Right lobe of liver (tissue), 6 donors: Measurements from ENCODE around the gene CDH23. TPM values are rescaled to one million over a fixed set of nuclear protein-coding genes. Genes with fewer than 3 reads are reported as not detected.

ENCODE experiments used
- ATAC-seq, 4 donors: fragments of 200-7000 bp; cut with Tn5 transposase; one replicate each; pipeline ENCODE4 v1.9.1; 2020; ENCODE audit warnings: mild to moderate bottlenecking in 4 of 4, moderate library complexity in 4 of 4
- DNase-seq, 3 donors: peaks; one replicate each; pipeline ENCODE4 v3.0.0-alpha.2; 2020
- H3K27ac ChIP-seq, 3 donors: fragments of 200-600 bp; one replicate each; pipeline ENCODE4 v1.8.0; 2022
- H3K27me3 ChIP-seq, 2 donors: fragments of 200-600 bp; one replicate each; pipeline ENCODE4 v1.8.0; 2022
- H3K36me3 ChIP-seq, 4 donors: fragments of 200-600 bp; sonication (generic) in 1 of 4; one replicate each; pipeline versions ENCODE4 v1.5.1 to v1.8.0; 2017 to 2022; ENCODE audit warnings: control low read depth in 1 of 4
- H3K4me1 ChIP-seq, 4 donors: fragments of 200-600 bp; sonication (generic) in 1 of 4; one replicate each; pipeline versions ENCODE4 v1.5.1 to v1.8.0; 2017 to 2022; ENCODE audit warnings: control low read depth in 1 of 4
- H3K4me3 ChIP-seq, 3 donors: fragments of 200-600 bp; one replicate each; pipeline ENCODE4 v1.8.0; 2022
- H3K9me3 ChIP-seq, 4 donors: fragments of 200-600 bp; sonication (generic) in 1 of 4; one replicate each; pipeline versions ENCODE4 v1.5.1 to v1.8.0; 2017 to 2022; ENCODE audit warnings: control low read depth in 1 of 4
- POLR2A ChIP-seq: fragments of 450-650 bp; IDR thresholded peaks from one replicate; pipeline ENCODE4 v1.6.1; 2017; ENCODE audit warnings: antibody characterized with exemption, mild to moderate bottlenecking
- WGBS: methylation state at CpG from one replicate; pipeline ENCODE4 v1.1.6; 2018; ENCODE audit warnings: low coverage, low lambda C conversion rate; ENCODE audit not compliant: insufficient coverage; ENCODE audit errors: missing lambda C conversion rate; 5-methylcytosine and 5-hydroxymethylcytosine counted together
- intact Hi-C, 2 donors: fragments of 100-400 bp; cut with DNase I; formaldehyde crosslinking; loops; one replicate each; pipeline versions ENCODE4 v1.11.2 to v1.14.1; 2022
- total RNA-seq, 6 experiments: library from RNA; depleted of rRNA in 2 of 6; stranded (reverse); fragments of >200 nt in 2 of 6; fragmentation: NEBNext Ultra II Directional in 3 of 6; extraction: Animal tissue kit (Norgen Biotek cat#: 25700) in 3 of 6; gene quantifications; one replicate each; pipeline versions ENCODE4 v1.1.0 to v1.2.4, GENCODE V29; 2016 to 2023
- TF ChIP-seq, protein P1 (sequence below), 4 donors: fragments of 200-600 bp in 3 of 4; fragments of 450-650 bp in 1 of 4; IDR thresholded peaks; one replicate each; pipeline versions ENCODE4 v1.5.1 to v1.8.0; 2016 to 2022; ENCODE audit warnings: antibody characterized with exemption in 4 of 4, mild to moderate bottlenecking in 2 of 4
- donor health status: DM: no; HTN: yes; CAD: no.
- donor health status: DM: no; HTN: no; CAD: no.
- donor health status: DM: no; HTN: no; CAD: no.
- donor health status: DM: no; HTN: yes; CAD: no.
- donor health status: DM: no; HTN: yes; CAD: no.

The CDH23 gene
- total RNA-seq, 6 experiments from 2014 or later = 3.3 to 19.7 (median 6.3) TPM

DNA sequence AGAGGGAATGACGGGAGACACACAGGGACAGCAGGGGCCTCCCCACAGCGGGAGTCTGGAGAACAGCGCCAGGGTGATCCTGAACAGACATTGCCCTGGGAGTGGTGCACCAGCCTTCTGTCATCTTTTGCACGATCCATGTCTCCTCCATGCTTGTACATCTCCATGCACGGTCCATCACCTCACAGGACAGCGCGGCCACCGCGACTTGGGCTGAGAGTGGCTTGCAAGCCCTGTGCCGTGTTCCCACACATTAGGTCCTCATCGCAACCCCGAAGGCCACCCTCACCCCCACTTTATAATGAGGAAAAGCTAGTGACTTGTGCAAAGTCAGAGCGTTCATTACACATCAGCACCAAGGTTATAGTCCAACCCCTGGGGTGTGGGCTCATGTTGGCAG lies 64.7 kb downstream of the CDH23 start:
- Histone ChIP-seq H3K4me1 (peaks cover 0 to 16% (median 5%) of the 10 kb centered on the region in 4 donors), H3K4me3 (no peak overlapping the region), H3K9me3 (no peaks in the 10 kb centered on the region), H3K27ac (no peak overlapping the region), H3K36me3 (no peaks in the 10 kb centered on the region), H3K27me3 (no peaks in the 10 kb centered on the region)
- DNase-seq (no peak), ATAC-seq (no peak)
- 85% methylated on average over 12 of the region's 13 CpGs for WGBS
- intact Hi-C loops = no loop called here
- TF ChIP-seq, protein P1, sequence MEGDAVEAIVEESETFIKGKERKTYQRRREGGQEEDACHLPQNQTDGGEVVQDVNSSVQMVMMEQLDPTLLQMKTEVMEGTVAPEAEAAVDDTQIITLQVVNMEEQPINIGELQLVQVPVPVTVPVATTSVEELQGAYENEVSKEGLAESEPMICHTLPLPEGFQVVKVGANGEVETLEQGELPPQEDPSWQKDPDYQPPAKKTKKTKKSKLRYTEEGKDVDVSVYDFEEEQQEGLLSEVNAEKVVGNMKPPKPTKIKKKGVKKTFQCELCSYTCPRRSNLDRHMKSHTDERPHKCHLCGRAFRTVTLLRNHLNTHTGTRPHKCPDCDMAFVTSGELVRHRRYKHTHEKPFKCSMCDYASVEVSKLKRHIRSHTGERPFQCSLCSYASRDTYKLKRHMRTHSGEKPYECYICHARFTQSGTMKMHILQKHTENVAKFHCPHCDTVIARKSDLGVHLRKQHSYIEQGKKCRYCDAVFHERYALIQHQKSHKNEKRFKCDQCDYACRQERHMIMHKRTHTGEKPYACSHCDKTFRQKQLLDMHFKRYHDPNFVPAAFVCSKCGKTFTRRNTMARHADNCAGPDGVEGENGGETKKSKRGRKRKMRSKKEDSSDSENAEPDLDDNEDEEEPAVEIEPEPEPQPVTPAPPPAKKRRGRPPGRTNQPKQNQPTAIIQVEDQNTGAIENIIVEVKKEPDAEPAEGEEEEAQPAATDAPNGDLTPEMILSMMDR (IDR thresholded peaks at IDR 0.05) = no peak
- no peak for TF ChIP-seq POLR2A

DNA sequence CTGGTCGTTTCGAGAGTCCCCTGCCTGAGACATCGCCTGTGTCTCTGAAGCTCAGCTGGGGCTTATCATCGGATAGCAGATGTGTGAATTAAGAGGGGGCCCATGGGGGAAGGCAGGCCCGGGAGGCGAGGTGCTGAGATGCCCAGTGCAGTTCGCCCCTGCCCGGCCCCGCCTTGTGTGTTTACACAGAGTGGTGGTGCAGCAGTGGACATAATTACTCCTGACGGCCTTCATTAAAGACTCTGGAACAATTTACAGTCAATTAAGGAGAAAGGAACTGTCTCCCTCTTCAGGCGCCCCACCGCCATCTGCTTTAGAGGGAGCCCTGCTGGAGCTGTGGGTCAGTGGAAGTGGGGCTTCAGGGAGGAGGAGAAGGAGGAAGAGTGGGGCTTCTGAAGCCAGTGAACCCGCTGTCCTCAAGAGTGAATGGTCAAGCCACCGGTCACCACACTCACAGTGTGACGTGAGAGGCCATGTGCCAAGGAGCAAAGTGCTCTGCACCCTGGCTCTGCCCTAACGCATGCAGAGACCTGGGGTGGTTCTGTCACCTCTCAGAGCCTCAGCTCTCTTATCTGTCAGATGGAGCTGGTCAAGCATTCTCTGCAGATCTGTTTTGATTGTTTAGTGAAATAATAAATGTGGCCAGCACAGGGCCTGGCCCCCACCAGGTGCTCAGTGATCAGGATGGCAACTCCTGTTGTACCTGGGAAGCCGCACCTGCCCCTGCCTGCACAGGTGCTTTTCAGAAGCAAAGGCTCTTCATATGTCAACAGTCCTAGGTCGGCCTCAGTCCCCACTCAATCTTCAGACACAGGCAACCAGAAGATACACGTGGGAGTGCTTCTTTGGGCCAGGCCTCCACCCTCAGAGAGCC lies 65.6 kb downstream of the CDH23 start:
- ATAC-seq = peak; percentile 93 to 97 (median 95)

DNA sequence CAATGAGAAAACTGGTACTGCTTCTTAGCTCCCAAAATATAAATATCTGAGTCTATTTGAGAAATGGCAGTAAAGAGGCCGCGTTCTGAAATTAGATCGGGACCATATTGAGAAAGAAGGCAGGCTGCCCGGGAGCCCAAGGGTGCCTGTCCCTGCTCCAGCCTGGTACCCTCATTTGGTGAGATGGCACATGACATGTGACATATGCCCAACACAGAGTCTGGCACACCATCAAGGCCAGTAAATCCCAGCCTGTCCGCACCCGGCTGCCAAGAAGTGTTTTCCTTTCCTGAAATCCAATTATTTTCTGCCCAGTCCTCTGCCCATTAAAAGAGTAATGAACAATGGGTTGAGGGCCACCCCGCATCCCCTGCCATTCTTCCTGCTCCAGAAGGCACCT lies 66.4 kb downstream of the CDH23 start:
- Histone ChIP-seq H3K36me3 (no peaks in the 10 kb centered on the region), H3K9me3 (no peaks in the 10 kb centered on the region), H3K27me3 (no peaks in the 10 kb centered on the region), H3K27ac (peak overlapping the region in 1 of 3 donors; percentile 78), H3K4me1 (peaks cover 0 to 20% (median 5%) of the 10 kb centered on the region in 4 donors), H3K4me3 (no peak overlapping the region)
- no peak for TF ChIP-seq POLR2A
- TF ChIP-seq, protein P1 (IDR thresholded peaks at IDR 0.05) = no peak
- WGBS = 90% methylated on average over 7 of the region's 7 CpGs
- peak in 1 of 4 donors; percentile 17 for ATAC-seq
- intact Hi-C loops = no loop called here
- no peak for DNase-seq

More for the DNA sequence above, 65.6 kb downstream of the CDH23 start:
- TF ChIP-seq, protein P1 (IDR thresholded peaks at IDR 0.05) = no peak
- TF ChIP-seq POLR2A = no peak
- Histone ChIP-seq H3K9me3 (no peaks in the 10 kb centered on the region), H3K27me3 (no peaks in the 10 kb centered on the region), H3K4me1 (peaks cover 0 to 16% (median 5%) of the 10 kb centered on the region in 4 donors), H3K4me3 (no peak overlapping the region), H3K36me3 (no peaks in the 10 kb centered on the region), H3K27ac (peak overlapping the region in 1 of 3 donors; percentile 78)
- intact Hi-C loops = no loop called here
- peak; percentile 58 to 94 (median 89) for DNase-seq
- WGBS = 35% methylated on average over 5 of the region's 19 CpGs

DNA sequence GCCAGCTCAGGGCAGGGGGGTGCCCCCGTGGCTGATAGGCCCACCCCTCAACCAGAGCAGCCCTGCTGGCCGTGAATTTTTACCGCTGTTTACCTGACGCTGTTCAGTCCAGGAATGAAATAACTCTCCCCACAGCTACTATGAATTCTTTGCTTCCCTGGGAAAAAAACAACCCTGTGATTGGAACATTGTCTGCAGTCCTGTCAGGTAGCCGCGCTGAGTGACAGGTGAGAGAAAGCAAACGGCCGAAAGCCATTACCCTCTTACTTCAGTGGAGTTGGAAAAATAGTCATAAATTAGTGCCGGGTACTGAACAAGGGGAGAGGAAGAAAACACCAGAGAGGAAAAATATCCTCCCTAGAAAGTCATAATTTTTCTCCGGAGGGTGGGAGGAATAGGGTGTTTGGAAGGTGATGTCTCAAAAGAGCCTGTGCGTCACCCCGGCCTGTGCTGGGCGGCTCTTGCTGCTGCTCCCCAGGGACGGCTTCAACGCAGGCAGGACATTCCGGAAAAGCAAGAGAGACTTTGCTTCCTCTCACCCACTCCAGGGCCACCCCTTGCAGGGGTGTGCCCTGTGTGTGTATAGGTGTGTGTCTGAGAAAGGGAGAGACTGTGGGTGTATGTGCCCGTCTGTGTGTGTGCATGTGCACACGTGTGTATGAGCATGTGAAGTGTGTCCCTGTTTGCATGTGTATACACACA lies 69.0 kb downstream of the CDH23 start:
- no peak for DNase-seq
- WGBS = 76% methylated on average over 8 of the region's 18 CpGs
- no peaks in the 10 kb centered on the region for H3K36me3 ChIP-seq
- H3K9me3 ChIP-seq = no peaks in the 10 kb centered on the region
- no peak for ATAC-seq
- H3K27me3 ChIP-seq = no peaks in the 10 kb centered on the region
- TF ChIP-seq POLR2A = no peak
- TF ChIP-seq, protein P1 (IDR thresholded peaks at IDR 0.05) = no peak
- H3K27ac ChIP-seq = no peak overlapping the region
- H3K4me1 ChIP-seq = peaks cover 0 to 20% (median 5%) of the 10 kb centered on the region in 4 donors
- intact Hi-C loops = no loop called here
- no peak overlapping the region for H3K4me3 ChIP-seq
